Stimulated activated naive CD4-positive, alpha-beta T cell (primary cell): Measurements from ENCODE around the gene METTL26.

Source experiments
- DNase-seq, 6 experiments: peaks; one replicate each; lab custom pipeline; 2025; lab: John Stamatoyannopoulos, UW

Gene METTL26

GRCh38 chr16:658679-659571, 22.8 kb upstream of the METTL26 start:
- DNase-seq = no peak

- no peak for DNase-seq
These were observed 21.4 kb upstream of the METTL26 start for GRCh38 chr16:657487-657886.

- no peak for DNase-seq
These were observed 17.9 kb upstream of the METTL26 start for GRCh38 chr16:654034-654433.

GRCh38 chr16:652454-653305, 16.6 kb upstream of the METTL26 start:
- no peak for DNase-seq

- no peak for DNase-seq
These were observed 15.7 kb upstream of the METTL26 start for GRCh38 chr16:651844-652243.

GRCh38 chr16:649631-650030, 13.5 kb upstream of the METTL26 start:
- DNase-seq = no peak

GRCh38 chr16:648781-649589, 12.9 kb upstream of the METTL26 start, which contains the start of gene WDR90:
WDR90 (plus strand) TSS chr16:649365; CDS start chr16:649417, 52 bp downstream.
- peak; percentile 83 to 92 (median 87) for DNase-seq

GRCh38 chr16:648071-648780, 12.1 kb upstream of the METTL26 start:
- peak in 1 of 6 experiments; percentile 19 for DNase-seq

- no peak for DNase-seq
These were observed 11.2 kb upstream of the METTL26 start for GRCh38 chr16:647173-647902.

GRCh38 chr16:646679-647172, 10.6 kb upstream of the METTL26 start:
- DNase-seq = no peak

GRCh38 chr16:645852-646678, 10.0 kb upstream of the METTL26 start:
- no peak for DNase-seq

GRCh38 chr16:644556-644955, 8.5 kb upstream of the METTL26 start:
- DNase-seq = no peak

GRCh38 chr16:643050-643368, 6.9 kb upstream of the METTL26 start:
- DNase-seq = no peak

GRCh38 chr16:642189-643049, 6.3 kb upstream of the METTL26 start:
- peak in 3 of 6 experiments; percentile 31 to 46 (median 33) for DNase-seq

- peak in 5 of 6 experiments; percentile 27 to 57 (median 36) for DNase-seq
These were observed 5.5 kb upstream of the METTL26 start, which contains the start of gene MCRIP2 for GRCh38 chr16:641326-642188. MCRIP2 (plus strand) TSS chr16:641828; CDS start chr16:641992, 164 bp downstream.

- no peak for DNase-seq
These were observed 4.5 kb upstream of the METTL26 start for GRCh38 chr16:640614-641013.

- no peak for DNase-seq
These were observed 2.7 kb upstream of the METTL26 start for GRCh38 chr16:638836-639235.
